HT-29 (cell line): ENCODE data around the gene BTRC. TPM values are rescaled to one million over a fixed set of nuclear protein-coding genes. Genes with fewer than 3 reads are reported as not detected.
A peak's percentile ranks its signal among the peaks of the same experiment; 100 is the strongest.

ENCODE experiments used
- DNase-seq: peaks from one replicate; pipeline ENCODE4 v3.0.0-alpha.2; 2015; ENCODE audit warnings: low spot score
- total RNA-seq: library from RNA; depleted of rRNA; stranded (reverse); fragments of >200 nt; shearing (Covaris generic); gene quantifications from 2 replicates; pipeline ENCODE4 v1.2.3, GENCODE V29; 2014

The BTRC gene
- total RNA-seq, 1 experiment from 2014 or later, result 3.0 TPM

DNA sequence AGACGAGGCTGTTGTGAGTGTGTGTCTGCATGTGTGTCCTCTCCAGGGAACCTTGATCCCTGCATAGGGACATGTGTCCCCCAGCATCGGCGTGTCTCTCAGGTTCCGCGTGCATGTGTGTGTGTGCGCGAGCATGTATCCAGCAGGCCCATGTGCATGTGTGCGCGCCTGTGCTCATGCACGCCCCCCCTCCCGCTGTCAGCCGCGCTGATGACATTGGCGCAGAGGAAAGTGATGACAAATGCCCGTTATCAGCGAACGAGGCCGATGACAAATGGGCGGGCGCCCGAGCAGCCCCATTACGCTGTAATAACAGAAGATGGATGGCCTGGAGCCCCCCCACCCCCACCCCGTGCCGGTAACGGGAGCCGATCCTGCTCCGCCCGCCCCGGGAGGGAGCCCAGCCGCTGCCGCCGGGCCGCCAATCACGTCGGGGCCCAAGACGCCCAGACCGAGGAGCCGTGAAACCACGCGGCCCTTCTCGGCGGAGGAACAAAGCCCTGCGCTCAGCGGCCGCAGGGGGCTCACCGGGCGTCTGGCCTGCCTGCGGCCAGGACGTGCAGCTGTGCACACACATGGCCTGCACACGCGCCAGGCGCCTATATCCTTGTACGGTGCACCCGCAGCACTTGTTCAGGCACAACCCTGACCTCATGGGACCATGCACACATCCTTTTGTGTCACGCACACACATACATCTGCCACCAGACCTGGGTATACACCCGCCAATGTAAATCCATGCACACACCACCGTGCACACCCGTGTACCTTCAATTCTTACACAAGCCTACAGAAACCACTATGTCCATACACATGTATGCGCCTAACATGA is 212.6 kb downstream of the BTRC start:
- DNase-seq, result no peak

DNA sequence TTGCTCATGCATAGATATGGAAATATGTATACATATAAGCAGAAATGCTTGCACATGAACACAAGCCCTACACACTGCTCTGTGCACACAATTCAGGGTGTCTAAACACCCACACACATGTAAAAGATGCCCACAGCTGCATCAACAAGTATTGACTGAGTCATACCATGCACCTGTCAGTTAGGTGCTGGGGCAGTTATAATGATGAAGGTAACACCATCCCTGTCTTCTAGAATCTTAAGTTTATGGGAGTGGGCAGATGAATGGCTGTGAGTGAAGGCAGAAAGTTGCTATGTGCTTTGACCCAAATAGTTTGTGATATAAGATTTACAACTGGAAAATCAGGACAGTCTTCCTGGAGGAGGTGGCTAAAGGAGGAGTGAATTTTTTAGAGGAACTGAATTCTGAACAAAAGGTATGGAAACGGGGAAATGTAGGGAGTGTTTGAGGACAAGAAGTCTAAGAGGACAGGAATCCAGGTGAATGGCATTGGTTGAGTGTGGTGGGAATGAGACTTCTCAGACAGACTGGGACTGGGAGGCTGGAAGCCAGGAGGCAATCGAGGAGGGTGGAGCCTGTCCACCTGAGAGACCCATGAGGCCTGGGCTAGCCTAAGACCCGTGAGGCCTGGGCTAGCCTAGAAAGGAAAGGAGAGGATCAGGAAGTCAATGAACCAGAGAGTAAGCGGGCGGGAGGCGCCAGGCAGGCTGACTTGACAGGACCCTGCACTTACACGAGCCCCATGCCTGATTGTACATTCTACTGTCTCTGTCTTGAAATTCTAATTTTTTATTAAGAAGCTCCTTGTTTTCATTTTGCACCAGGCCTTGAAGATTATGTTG is 213.4 kb downstream of the BTRC start:
- no peak for DNase-seq

DNA sequence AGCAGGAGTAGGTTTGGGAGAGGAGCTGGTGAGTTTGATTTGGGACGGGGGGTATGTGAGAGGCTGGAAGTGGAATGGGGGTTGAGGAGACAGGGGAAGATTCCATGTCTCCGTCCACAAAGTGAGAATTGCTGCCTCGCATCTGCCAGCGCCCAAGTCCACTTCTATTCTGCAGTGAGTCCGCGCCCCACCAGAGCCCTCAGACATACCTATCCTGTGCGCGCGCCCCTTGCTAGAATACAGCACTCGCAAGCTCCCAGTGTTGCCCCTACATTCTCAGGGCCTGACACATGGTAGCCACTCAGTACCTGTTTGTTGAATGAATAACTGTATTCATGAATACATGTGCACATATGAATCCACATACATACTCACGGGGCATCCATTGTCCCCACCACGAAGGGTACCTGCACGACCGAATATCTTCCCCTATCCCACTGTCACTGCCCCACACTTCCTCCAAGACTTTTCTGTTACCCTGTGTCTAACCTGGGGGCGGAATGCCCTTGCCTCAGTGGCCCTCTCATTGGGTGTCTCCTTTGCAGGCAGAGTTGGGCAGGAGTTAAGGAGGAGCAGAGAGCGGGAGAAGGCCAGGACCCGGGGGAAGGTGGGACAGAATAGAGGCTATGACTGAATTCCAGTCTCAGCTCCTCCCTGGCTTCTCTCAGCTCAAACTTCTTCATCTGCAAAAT is 214.2 kb downstream of the BTRC start:
- no peak for DNase-seq

DNA sequence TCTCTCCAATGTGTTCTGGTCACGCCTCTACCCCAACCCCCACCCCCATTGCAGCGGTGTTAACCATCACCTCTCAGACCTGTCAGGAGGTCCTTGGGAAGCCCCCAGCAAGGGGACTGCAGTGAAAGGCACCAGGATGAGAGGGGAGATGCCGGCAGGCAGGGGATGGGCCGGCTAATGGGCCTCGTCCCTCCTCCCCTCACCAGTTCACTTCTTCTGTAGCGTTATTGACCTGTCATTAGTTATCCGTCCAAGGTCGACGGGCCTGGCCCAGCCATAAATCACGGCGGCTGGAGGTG is 215.3 kb downstream of the BTRC start:
- no peak for DNase-seq

DNA sequence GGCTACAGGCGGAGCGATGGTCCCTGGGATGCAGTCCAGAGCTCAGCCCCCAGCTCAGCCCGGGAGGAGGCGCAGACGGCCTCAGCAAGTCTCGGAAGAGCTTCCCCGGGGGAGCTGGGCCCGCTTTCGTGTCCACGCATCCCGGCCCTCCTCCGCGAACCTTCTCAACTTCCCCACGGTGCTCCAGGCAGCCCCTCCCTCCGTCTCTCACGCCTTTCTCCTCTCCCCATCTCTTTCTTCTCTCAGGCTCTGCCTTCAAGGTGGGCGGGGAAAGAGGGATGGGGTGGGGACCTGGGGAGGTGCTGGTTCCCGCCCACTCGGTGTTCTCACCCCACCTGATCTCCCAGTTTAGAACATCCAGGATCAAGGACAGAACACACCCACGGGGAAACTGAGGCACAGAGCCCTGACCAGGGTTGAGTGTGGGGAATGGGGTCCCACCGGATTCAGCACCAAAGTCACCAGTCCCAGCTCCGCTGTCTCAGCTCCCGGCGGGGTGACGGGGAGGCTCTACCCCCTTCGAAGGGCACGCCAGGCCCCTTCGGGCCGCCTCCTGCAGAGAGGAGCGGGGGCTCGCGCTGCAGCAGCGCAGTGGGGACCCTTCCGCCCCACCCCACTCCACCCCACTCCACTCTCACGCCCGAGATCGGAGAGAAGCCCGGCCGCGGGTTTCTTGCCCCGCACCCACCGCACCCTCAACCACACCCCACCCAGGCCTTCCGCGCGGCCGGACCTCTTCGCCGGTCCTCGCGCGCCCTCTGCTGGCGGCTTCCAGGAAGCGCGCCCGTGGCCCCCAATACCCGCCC is 215.9 kb downstream of the BTRC start:
- DNase-seq, result peak; percentile 70

DNA sequence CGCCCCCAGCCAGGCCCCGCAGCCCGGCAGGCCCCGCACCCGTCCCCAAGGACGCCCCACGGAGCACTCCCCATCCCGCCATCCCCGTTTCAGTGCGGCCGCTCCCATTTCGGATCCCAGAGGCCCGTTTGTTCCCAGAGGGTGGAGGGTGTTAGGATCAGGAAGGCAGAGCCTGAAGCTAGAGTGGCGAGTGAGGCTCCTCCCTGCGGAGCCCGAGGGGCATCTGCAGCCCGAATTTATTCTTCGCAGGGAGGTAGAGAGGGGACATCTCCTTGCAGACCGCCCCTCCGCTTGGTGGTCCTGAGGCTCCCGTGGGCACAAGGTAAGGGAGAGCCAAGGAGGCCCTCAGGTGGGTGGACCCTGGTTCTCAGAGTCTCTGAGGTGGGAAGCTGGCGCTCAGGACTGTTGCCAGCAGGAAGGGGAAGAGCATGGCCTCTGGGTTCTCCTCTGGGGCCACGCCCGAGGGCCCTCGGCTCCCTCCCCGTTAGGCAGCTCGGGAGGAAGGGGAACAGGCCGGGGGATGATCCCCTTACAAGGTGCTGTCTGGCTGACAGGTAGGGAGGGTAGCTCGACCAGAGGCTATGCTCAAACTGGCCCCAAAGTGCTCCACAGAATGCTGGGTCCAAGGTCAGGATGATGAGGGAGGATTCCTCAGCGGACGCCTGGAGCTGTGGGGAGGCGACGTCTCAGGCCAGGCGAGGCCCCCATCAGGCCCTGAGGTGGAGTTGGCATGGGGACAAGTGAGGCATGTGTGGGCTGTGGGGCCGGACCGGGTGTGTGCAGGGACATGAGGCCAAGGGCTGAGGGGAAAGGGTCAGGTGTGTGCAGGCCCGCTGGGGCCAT is 216.7 kb downstream of the BTRC start:
- no peak for DNase-seq

DNA sequence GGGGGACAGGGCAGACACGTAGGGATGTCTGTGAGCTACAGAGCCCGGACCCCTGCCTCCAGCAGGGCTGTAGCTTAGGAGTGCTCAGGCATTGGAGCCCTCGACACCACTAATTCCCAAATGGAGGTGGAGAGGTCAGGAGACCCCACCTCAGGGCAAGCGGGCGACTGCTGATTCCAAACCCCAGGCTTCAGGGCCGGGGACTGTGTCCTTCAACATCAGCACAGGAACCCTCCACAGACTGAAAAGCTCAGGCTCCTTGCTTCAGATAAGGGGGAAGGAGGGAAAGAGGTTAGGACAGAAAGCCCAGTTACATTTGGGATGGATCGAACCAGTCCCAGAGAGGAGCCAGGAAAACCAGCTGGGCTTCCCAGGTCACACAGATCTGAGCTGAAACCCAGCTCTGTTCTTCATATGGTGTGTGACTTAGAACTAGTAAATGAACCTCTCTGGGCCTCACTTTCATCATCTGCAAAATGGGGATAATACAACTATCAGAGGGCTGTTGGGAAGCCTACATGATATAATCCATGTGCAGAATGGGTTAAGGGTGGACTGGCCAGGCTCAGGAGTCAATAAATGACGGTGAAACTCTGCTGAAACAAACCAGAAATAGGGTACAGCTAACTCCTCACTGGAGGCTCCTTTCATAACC is 217.4 kb downstream of the BTRC start:
- no peak for DNase-seq

DNA sequence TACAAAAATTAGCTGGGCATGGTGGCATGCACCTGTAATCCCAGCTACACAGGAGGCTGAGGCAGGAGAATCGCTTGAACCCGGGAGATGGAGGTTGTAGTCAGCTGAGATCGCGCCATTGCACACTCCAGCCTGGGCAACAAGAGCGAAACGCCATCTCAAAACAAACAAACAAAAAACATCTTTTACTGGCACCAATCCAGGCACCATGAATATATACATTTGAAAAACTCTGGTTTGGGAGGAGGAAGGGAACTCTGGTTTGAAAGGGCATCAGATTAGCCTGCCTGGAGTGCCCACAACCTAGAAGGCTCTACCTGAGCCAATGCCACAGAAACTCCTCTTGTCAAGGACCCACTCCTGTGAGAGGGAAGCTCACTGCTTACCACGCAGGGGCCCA is 218.2 kb downstream of the BTRC start:
- no peak for DNase-seq

DNA sequence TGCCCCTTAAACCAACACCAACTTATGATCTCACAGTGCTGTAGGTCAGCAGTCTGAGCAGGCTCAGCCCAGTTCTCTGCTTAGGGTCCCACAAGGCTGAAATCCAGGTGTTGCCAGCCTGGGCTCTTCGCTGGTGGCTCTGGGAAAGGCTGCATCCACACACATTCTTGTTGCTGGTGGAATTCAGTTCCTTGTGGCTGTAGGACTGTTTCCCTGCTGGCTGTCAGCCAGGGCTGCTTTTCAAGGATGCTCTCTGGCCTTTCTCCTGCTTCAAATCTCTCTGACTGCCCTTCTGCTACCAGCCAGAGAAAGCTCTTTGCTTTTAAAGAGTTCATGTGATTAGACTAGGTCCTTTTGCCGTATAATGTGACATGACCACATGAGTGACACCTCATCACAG is 218.8 kb downstream of the BTRC start:
- DNase-seq, result no peak

DNA sequence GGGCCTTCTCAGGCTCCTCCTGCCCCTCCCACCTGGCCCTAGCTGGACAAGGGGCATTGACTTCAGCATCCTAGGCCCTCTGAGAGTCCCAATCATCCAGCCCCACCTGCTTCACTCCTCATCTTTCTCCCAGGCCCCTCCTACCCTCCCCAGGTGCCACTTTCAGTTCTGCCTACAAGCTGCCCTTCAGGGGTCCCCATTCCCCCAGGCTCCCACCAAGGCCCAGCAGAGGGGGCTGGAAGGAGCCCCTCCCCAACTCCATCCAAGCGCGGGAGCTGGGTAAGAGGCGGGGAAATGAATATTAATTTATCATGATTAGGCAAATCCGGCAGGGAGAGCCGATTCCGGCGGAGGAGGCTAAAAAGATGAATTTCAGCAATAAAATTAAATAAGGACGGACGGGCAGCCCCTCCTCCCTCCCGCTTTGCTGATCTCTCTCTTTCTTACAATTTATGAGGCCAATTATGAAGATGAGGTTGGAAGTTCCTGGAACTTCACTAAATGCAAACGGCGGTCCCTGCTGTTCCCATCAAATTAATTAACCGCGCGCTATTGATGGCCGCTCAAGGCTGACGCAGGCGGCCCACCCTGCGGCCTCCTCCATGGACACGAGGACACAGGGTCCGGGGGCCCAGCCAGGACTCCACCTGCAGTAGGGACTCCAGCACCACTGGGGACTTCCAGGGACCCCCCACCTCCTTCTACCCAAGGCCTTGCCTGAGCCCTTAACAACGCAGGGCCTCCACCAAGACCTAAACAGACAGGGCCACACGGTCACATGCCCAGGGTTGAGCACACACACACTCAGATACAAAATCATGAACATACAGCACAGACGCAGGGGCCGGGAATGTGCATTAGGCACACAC is 220.2 kb downstream of the BTRC start:
- no peak for DNase-seq

DNA sequence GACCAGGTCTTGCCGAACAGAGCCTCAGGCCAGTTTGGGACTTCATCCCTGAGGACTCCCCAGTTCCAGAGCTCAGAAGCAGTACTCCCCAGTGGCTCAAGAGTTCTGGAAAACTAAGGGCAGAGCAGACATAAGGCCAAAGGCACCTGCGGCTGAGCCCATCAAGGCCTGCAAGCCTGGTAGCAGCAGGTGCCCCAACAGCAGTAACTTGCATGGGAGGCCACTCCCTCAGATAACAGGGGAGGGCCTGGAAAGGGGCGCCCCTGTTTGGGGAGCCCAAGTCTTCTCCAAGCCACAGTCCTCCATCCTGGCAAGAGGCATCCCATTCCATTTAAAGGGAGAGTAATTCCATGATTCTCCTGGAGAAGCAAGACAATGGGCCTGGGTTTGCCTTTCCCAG is 221.1 kb downstream of the BTRC start:
- no peak for DNase-seq

DNA sequence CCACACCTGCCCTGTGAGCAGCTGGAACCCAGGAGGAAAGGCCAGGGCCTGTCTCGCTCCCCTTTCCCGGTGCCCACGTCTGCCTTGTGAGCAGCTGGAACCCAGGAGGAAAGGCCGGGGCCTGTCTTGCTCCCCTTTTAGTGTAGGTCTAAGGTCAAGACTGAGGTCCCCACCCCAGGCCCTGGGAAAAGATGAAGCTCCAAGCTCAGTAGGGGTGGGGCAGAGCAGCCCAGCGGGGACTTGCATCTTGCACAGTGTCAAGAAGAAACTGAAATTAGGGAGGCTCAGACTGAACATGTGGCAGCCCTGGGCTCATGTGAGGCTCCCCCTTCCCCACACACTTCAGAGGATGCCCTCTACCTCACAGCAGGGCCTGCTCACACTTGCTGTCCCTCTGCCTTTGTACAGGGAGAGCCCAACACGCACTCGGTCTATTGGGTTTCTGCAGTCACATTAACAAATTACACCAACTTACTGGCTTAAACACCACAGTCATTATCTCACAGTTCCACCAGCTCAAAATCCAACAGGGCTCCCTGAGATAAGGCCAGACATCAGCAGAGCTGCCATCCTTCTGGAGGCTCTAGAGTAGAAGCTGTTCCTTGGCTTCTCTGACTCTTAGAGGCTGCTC is 221.7 kb downstream of the BTRC start:
- no peak for DNase-seq

DNA sequence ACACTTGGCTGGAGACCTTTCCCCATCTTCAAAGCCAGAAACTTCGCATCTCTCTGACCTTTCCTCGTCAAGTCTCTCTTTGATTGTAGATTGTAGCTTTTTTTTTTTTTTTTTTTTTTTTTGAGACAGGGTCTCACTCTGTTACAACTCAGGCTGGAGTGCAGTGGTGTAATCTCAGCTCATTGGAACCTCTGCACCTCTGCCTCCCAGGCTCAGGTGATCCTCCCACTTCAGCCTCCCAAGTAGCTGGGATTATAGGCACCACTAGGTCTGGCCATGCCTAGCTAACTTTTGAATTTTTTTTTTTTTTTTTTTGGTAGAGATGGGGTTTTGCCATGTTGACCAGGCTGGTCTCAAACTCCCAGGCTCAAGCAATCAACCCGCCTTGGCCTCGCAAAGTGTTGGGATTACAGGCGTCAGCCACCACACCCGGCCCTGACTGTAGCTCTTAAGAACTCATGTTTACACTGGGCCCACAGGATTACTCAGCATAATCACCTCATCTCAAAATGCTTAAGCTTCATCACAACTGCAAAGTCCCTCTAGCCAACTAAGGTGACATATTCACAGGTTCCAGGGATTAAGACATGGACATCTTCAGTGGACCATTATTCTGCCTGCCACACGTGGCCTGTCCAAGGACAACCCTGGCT is 222.4 kb downstream of the BTRC start:
- DNase-seq, result no peak

DNA sequence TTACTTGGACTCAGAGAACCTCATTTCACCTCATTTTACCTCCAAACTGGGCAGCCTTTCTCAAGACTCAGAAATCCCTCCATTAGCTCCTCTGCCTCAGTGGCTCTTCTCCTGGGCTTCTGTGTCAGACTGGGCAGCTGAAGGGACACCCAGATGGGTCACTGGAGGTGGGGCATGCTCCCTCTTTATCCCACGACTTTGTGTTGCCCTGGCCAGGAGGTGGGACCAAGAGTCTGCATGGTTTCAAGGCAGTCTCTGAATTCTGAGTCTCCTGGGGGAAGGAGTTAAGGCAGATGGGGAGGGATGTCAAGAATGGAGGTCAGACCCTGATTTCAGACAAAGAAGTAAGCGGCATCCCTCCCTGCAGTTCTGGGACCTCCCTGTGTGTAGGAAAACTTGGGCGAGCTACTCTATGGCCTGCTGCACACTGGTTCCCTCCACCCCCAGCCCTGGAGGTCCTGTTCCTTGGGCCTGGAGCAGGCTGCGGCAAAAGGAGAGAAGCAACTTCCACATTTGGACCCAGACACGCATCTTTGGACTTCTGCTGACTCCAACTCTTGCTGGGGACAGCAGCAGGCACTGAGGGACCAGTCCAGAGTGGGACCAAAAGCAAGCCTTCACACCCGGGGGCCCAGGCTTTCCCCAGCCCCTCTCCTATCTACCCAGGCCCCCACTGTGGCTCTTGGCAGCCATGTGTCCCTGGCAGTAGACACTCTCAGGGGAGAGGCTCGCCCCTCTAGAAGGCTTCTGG is 223.3 kb downstream of the BTRC start:
- DNase-seq, result no peak

DNA sequence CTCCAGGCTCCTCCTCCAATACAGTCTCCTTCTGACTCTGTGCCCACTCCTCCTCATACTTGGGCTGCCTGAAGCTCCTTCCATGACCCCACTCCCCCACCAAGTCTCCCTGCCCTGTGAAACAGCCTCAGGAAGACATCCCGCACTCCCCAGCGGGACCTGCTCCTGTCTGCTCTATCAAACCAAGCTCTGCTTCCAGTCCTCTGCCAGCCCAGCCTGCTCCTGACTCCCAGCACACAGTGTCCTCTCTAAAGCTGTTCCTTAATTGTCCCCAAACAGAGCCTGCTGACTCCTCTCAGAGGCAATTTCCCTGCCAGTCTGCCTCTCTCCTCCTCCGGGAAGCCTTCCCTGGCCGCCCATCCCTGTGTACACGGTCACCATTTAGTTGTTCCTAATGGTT is 224.2 kb downstream of the BTRC start:
- no peak for DNase-seq

DNA sequence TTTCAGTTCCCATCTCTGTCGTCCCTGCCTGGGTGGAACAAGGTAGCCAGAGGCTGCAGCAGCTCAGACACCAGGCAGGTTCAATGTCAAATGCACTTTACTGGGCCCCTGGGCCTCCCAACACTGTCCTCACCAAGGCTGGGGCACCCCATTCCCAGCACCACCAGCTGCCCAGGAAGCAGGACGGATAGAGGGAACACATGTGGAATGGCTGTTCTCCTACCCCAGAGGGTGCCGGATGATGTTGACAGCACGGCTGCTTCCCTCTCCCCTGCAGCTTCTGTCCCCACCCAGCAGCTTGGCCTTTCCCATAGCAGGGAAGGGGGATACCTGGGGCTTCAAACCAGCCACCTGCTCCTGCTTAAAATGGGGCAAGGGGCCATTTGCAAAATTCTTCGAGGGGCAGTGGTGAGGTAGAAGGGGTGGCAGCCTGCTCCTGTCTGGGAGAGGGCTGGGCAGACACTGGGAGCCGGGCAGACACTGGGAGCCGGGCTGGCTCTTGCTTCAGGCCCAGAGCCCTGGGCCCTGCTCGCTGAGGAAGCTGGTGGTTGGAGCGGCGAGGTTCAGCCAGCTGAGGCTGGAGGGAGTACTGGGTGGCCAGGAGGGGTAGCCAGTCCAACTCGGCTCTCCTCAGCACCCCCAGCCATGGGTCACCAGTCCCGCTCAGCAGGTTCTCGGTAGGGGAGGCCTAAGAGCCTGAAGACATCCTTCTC is 225.0 kb downstream of the BTRC start:
- DNase-seq, result no peak

DNA sequence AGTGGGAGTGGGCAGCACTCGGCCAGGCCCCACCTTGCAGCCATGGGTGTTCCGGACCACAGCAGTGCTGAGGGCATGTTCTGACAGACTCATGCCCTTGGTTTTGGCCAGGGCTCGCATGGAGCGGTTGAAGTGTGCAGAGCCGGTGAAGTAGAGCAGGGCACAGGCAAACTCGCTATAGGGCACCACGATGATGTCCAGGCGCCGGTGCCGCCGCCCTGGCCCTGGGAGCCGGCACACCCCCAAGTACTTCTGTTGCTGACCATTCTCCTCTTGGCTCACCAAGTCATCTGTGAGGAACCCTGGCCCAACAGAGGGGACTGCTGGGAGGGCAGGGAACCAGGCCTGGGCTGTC is 225.5 kb downstream of the BTRC start:
- DNase-seq, result no peak
